ENCODE measurements around the gene CDCA4.
A peak's percentile ranks its signal among the peaks of the same experiment; 100 is the strongest.

The CDCA4 gene

GRCh38 chr14:105013150-105013785 is 7.6 kb downstream of the CDCA4 start:
- peak; percentile 39 for DNase-seq (ENCODE audit: low spot score)

GRCh38 chr14:105012171-105012985 is 8.5 kb downstream of the CDCA4 start:
- peak; percentile 46 for DNase-seq (ENCODE audit: low spot score)

GRCh38 chr14:105011312-105011990 is 9.4 kb downstream of the CDCA4 start:
- DNase-seq (ENCODE audit: low spot score): peak; percentile 24

- DNase-seq (ENCODE audit: low spot score): no peak
Observed at GRCh38 chr14:105010891-105011291, 10.0 kb downstream of the CDCA4 start.

GRCh38 chr14:105010106-105010505 is 10.8 kb downstream of the CDCA4 start:
- no peak for DNase-seq (ENCODE audit: low spot score)

GRCh38 chr14:105007593-105008264 is 13.2 kb downstream of the CDCA4 start:
- no peak for DNase-seq (ENCODE audit: low spot score)

- DNase-seq (ENCODE audit: low spot score): no peak
Observed at GRCh38 chr14:105006831-105007592, 13.9 kb downstream of the CDCA4 start.

GRCh38 chr14:105005929-105006830 is 14.7 kb downstream of the CDCA4 start:
- DNase-seq (ENCODE audit: low spot score): no peak

- no peak for DNase-seq (ENCODE audit: low spot score)
Observed at GRCh38 chr14:105005329-105005928, 15.5 kb downstream of the CDCA4 start.

- DNase-seq (ENCODE audit: low spot score): no peak
Observed at GRCh38 chr14:104999361-104999760, 21.5 kb downstream of the CDCA4 start.

- DNase-seq (ENCODE audit: low spot score): no peak
Observed at GRCh38 chr14:104998801-104999200, 22.1 kb downstream of the CDCA4 start.

GRCh38 chr14:104996483-104996882 is 24.4 kb downstream of the CDCA4 start:
- no peak for DNase-seq (ENCODE audit: low spot score)

- DNase-seq (ENCODE audit: low spot score): no peak
Observed at GRCh38 chr14:104996032-104996431, 24.9 kb downstream of the CDCA4 start.

GRCh38 chr14:104994978-104995377 is 25.9 kb downstream of the CDCA4 start:
- no peak for DNase-seq (ENCODE audit: low spot score)

- DNase-seq (ENCODE audit: low spot score): no peak
Observed at GRCh38 chr14:104993808-104994591, 26.9 kb downstream of the CDCA4 start.

- DNase-seq (ENCODE audit: low spot score): no peak
Observed at GRCh38 chr14:104993306-104993705, 27.6 kb downstream of the CDCA4 start.

- no peak for DNase-seq (ENCODE audit: low spot score)
Observed at GRCh38 chr14:104992501-104992900, 28.4 kb downstream of the CDCA4 start.

- DNase-seq (ENCODE audit: low spot score): no peak
Observed at GRCh38 chr14:104991896-104992230, 29.0 kb downstream of the CDCA4 start.

- no peak for DNase-seq (ENCODE audit: low spot score)
Observed at GRCh38 chr14:104989951-104990303, 31.0 kb downstream of the CDCA4 start.
